HL-60 (cell line): Measurements from ENCODE around the gene AGPAT2.
A peak's percentile ranks its signal among the peaks of the same experiment; 100 is the strongest.

Source experiments
- CTCF ChIP-seq: IDR thresholded peaks from one replicate; pipeline ENCODE4 v1.5.1; 2011; ENCODE audit warnings: low read length, control low read depth, inconsistent platforms; ENCODE audit not compliant: insufficient read depth
- GABPA ChIP-seq: IDR thresholded peaks from 2 replicates; pipeline ENCODE4 v1.6.1; 2012; ENCODE audit warnings: low read depth
- POLR2AphosphoS5 ChIP-seq: IDR thresholded peaks from 2 replicates; pipeline ENCODE4 v1.6.1; 2012; ENCODE audit warnings: low read depth
- REST ChIP-seq: IDR thresholded peaks from 2 replicates; pipeline ENCODE4 v1.6.1; 2012; ENCODE audit warnings: low read depth; ENCODE audit not compliant: insufficient replicate concordance
- SPI1 ChIP-seq: IDR thresholded peaks from 2 replicates; pipeline ENCODE4 v1.6.1; 2012; ENCODE audit warnings: low read depth, mild to moderate bottlenecking, borderline replicate concordance

GRCh38 chr9:136719195-136719880 is 32.1 kb upstream of the AGPAT2 start:
- TF ChIP-seq GABPA: no peak
- no peak; the same call in 1 of the 2 replicates for TF ChIP-seq POLR2AphosphoS5
- TF ChIP-seq CTCF: no peak
- no peak for TF ChIP-seq REST
- TF ChIP-seq SPI1: peak; percentile 7; the same call in 1 of the 2 replicates
